Fibroblast of villous mesenchyme (primary cell): ENCODE measurements around the gene C17orf50. TPM values are rescaled to one million over a fixed set of nuclear protein-coding genes. Genes with fewer than 3 reads are reported as not detected.

Experiments
- DNase-seq: peaks from one replicate; pipeline ENCODE4 v3.0.0-alpha.2; 2010; ENCODE audit warnings: low read depth
- H3K4me3 ChIP-seq: 2 replicates; pipeline ENCODE4 v1.5.1; 2011; ENCODE audit warnings: low read depth, mild to moderate bottlenecking, low read length
- CTCF ChIP-seq: IDR thresholded peaks from 2 replicates; pipeline ENCODE4 v1.5.1; 2012; ENCODE audit warnings: low read depth, mild to moderate bottlenecking, low read length; ENCODE audit not compliant: insufficient read depth
- total RNA-seq: library from RNA; depleted of rRNA; stranded (reverse); fragments of >200 nt; gene quantifications from 2 replicates; pipeline ENCODE4 v1.2.3, GENCODE V29; 2012

The C17orf50 gene
- total RNA-seq, 1 donor = not detected

- no peak overlapping the region for H3K4me3 ChIP-seq
- peak; percentile 61 for DNase-seq
- no peak for TF ChIP-seq CTCF
These were observed 18.0 kb downstream of the C17orf50 start for GRCh38 chr17:35778641-35779196.

DNA sequence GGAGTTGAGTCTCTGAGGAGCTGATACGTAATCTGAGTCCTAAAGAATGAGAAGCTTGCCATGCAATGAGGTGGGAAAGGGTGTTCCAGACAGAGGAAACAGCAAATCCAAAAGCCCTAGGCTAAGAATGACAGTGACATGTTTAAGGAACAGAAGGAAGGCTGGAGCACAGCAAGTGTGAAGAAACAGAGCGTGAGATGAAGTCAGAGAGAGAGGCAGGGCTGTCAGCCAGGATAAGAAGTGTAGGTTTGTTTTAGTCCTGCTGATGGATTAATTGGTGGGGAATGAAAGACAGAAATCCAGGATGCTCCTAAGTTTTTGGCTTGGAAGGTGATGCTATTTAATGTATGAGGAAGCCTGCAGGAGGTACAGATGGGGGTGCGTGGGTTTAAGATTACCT is 20.3 kb downstream of the C17orf50 start:
- no peak for DNase-seq
- H3K4me3 ChIP-seq = no peak overlapping the region
- no peak for TF ChIP-seq CTCF

- no peak for DNase-seq
- H3K4me3 ChIP-seq = no peak overlapping the region
- TF ChIP-seq CTCF = no peak
These were observed 24.2 kb downstream of the C17orf50 start for GRCh38 chr17:35784895-35785294.

DNA sequence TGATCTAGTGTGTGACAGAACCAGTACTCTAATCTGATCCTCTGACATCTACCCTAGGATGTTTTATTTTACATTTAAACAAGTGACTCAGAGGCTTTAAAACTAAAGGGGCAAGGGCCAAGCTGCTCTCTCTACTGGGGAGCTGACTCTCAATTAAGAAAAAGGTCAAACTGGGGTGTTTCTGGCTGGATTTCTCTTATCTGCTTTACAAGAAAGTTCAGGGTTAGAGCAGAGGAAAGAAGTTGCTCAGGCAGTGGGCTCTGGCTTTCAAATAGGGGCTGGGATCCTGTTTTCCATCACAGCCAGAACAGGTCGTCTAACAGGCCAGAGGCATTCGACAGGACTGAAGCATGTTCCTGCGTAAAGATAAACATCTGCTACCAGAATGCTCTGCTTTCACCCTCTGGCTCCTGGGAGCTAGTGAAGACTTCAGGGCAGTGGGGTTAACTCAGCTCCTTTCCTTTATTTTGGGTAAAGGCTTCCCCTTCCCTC is 26.3 kb downstream of the C17orf50 start:
- TF ChIP-seq CTCF = no peak
- DNase-seq = peak; percentile 98
- H3K4me3 ChIP-seq = no peak overlapping the region

DNA sequence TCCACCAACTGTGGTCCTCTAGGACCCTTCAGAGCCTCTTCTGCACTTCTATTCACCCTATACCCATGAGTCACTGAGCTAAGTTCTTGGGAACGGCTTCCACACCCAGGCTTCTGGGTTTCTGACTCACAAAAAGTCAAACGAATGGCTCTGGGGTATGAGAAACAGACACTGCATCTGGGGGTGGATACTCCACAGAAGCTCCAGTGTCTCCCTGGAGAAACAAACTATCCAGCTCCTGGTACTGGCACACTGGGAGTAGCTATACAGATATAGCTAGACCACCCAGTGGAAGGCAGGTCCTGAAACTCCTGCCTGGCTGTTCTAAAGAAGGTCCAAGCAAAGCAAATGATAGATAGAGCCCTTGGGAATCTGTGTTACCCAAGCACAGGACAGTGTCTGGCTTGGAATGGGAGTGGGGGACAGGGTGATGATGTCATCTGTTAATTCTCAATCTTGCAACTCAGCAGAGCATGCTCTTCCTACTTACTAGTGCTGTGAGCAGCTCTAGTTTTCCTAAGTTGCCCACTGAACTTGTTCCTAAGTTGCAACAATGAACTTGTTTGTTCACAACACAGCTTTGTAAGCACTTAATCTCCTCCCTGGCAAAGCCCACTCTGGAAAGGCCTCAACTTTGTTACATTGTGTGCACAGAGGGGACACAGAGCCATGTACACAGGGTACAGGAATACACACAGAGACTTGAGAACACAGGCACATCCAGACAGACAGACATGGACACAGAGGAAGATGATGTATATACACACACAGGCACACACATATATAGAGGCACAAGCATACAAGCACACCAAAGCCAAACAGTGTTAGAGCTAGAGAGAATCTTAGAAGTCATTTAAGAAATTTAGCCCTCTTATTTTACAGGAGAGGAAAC is 28.0 kb downstream of the C17orf50 start:
- peak; percentile 96 for DNase-seq
- H3K4me3 ChIP-seq = no peak overlapping the region
- TF ChIP-seq CTCF = no peak

DNA sequence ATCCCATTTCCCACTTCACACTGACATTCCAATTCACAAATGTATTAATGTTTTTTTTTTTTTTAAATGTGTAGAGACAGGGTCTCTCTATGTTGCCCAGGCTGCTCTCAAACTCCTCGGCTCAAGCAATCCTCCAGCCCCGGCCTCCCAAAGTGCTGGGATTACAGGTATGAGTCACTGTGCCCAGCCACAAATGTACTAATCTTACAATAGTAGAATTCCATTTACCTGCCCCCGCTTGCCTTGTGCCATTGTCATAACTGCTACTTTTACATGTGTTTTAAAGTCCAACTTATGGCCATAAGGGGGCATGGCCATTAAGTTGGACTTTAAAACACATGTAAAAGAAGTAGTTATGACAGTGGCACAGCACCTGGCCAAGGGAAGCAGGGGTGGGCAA is 30.2 kb downstream of the C17orf50 start:
- H3K4me3 ChIP-seq = no peak overlapping the region
- TF ChIP-seq CTCF = no peak
- DNase-seq = no peak
